ENCODE results near the gene KCNN1. TPM values are rescaled to one million over a fixed set of nuclear protein-coding genes. Genes with fewer than 3 reads are reported as not detected.
A peak's percentile ranks its signal among the peaks of the same experiment; 100 is the strongest.

KCNN1 gene
- total and polyA plus RNA-seq, 9 of the 15 experiments (the other 6 are each of a cell fraction or from before 2014, with no cell fraction given) = 0.01 to 6.2 (median 0.72) TPM

DNA sequence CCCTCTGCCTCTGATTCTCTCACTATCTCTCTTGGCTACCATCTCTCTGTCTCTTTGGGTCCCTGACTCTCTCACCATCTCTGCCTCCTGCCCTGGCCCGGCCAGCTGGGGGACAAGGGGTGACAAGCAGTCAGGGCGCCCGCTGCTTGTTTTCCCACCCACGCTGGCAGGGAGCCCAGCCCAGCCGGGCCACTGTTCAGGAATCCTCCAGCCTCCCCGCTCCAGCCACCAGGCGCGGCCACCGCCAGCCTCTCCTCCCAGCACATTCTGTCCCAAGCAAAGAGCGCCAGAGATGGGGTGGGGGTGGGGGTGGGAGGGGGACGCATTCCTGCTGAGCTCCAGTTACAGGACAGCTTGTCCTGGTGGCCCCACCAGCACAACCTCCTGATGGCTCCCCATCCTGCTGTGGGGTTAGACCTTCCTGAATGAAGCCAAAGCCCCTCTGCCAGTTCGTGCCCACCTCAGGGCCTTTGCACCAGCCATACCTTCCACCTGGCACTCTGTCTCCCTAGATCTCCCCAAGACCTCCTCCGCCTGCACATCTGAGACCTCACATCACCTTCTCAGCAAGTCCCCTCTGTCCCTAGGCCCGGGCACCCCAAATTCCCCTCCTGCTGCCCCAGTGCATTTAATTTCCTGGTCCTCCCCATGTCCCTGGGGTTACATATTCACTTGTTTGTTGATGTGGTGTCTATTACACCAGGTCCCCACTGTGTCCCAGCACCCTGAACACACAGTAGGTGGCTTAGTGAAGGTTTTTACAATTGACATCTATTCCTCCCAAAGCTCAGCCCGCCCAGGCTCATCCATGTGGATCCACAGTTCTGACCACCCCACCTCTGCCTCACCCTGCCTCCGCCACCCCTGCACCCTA lies 53.5 kb downstream of the KCNN1 start (continued):
- TF ChIP-seq, protein P1, sequence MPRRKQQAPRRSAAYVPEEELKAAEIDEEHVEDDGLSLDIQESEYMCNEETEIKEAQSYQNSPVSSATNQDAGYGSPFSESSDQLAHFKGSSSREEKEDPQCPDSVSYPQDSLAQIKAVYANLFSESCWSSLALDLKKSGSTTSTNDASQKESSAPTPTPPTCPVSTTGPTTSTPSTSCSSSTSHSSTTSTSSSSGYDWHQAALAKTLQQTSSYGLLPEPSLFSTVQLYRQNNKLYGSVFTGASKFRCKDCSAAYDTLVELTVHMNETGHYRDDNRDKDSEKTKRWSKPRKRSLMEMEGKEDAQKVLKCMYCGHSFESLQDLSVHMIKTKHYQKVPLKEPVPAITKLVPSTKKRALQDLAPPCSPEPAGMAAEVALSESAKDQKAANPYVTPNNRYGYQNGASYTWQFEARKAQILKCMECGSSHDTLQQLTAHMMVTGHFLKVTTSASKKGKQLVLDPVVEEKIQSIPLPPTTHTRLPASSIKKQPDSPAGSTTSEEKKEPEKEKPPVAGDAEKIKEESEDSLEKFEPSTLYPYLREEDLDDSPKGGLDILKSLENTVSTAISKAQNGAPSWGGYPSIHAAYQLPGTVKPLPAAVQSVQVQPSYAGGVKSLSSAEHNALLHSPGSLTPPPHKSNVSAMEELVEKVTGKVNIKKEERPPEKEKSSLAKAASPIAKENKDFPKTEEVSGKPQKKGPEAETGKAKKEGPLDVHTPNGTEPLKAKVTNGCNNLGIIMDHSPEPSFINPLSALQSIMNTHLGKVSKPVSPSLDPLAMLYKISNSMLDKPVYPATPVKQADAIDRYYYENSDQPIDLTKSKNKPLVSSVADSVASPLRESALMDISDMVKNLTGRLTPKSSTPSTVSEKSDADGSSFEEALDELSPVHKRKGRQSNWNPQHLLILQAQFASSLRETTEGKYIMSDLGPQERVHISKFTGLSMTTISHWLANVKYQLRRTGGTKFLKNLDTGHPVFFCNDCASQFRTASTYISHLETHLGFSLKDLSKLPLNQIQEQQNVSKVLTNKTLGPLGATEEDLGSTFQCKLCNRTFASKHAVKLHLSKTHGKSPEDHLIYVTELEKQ (CRISPR knock-in tag; IDR thresholded peaks at IDR 0.05) = no peak
- TF ChIP-seq NFIC (IDR thresholded peaks at IDR 0.05) (peak; percentile 54; the same call in 1 of the 2 replicates), RBM25 (IDR thresholded peaks at IDR 0.05; ENCODE audit: low read depth, low read length, severe bottlenecking) (peak; percentile 33), TAF1 (IDR thresholded peaks at IDR 0.05; ENCODE audit: control insufficient read depth, extremely low read depth, insufficient read depth, low read length, severe bottlenecking) (no peak), ZNF668 (CRISPR knock-in tag; IDR thresholded peaks at IDR 0.05) (no peak), GABPA (tag; conservative IDR thresholded peaks at IDR 0.05; ENCODE audit: low read depth) (no peak)
- TF ChIP-seq, protein P2, sequence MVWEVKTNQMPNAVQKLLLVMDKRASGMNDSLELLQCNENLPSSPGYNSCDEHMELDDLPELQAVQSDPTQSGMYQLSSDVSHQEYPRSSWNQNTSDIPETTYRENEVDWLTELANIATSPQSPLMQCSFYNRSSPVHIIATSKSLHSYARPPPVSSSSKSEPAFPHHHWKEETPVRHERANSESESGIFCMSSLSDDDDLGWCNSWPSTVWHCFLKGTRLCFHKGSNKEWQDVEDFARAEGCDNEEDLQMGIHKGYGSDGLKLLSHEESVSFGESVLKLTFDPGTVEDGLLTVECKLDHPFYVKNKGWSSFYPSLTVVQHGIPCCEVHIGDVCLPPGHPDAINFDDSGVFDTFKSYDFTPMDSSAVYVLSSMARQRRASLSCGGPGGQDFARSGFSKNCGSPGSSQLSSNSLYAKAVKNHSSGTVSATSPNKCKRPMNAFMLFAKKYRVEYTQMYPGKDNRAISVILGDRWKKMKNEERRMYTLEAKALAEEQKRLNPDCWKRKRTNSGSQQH (CRISPR knock-in tag; IDR thresholded peaks at IDR 0.05) = no peak

Data from K562 (cell line).